HG03135 (cell line): ENCODE results near the gene FBXO46.
A peak's percentile ranks its signal among the peaks of the same experiment; 100 is the strongest.

Experiments used
- ATAC-seq: cut with Tn5 transposase; IDR thresholded peaks from one replicate; pipeline ENCODE4 v1.9.1; 2021; ENCODE audit warnings: mild to moderate bottlenecking, moderate library complexity; ENCODE audit not compliant: unreplicated experiment

FBXO46 gene, protein sequence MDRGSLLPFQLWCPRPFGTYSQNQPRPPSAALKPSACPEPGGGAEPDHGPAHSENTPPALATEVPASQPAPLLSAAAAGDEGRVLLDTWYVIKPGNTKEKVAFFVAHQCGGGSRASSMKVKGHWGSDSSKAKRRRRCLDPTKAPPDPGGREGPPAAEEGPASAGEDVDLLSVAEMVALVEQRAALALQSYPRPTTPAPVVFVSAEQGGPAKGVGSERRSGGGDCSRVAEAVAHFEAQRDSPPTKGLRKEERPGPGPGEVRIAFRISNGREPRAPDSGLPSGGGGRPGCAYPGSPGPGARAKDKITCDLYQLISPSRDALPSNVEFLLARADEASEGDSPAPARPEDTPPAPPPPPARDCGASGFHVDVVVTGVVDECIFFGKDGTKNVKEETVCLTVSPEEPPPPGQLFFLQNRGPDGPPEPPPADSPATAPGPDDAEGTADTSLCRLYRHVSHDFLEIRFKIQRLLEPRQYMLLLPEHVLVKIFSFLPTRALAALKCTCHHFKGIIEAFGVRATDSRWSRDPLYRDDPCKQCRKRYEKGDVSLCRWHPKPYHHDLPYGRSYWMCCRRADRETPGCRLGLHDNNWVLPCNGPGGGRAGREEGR

DNA sequence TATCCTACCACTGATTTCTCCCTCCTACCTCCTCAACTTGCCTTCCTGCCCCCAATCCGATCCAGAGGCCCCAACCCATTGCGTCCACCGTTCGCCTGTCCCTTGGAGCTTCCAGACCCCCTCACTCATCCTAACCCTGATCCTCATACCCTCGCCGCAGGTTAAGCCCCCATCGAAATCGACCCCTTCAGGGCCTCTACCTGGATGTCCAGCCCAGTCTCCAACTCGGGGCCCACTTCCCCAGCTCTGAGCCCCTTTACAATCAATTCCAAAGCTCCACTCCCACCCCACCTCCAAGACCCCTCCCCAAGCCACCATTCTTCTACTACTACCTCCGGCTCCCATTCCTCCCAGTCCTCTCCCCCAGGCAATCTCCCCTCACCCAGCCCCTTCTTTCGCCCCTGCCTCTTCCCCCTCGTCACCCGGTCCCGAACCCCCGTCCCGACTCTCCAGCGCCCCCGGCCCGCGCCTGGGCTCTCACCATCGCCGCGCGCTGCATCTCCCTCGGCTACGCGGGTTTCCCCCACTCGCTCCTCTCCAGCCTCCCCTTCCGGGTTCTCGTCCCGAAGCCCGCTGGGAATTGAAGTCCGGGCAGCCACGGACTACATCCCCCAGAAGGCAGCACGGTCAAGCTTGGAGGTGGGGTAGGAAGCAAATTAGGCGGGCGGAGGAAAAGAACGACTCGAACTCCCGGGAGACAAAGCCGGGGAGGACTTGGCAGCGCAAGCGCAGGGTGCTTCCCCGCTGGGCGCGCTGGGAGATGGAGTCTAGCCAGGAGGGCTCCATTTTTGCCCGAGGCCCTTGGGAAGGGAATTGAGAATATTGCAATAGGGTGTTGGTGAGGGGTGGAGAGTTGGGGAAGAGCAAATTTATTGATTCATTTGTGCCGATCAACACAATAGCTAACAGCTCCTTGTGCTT, at the start of gene FBXO46:
TSS of gene FBXO46 (minus strand) at position 529 of the 921 bp plus-strand sequence. CDS start 17,401 bp downstream, outside the sequence.
- ATAC-seq = peak; percentile 93

DNA sequence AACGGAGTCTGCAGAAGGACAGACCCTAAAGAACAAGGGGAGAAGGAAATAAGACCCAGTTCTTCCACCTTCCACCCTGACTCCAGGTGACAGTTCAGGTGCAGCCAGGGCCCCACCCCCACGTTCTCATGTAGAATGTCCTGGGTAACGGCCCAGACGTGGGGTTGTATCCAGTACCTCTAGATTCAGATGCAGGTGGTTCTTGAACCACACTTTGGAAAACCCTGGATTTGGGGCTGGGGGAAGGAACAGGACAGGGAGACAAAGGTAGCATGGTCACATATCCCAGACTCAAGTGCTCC, 49.4 kb upstream of the FBXO46 start:
- no peak for ATAC-seq

DNA sequence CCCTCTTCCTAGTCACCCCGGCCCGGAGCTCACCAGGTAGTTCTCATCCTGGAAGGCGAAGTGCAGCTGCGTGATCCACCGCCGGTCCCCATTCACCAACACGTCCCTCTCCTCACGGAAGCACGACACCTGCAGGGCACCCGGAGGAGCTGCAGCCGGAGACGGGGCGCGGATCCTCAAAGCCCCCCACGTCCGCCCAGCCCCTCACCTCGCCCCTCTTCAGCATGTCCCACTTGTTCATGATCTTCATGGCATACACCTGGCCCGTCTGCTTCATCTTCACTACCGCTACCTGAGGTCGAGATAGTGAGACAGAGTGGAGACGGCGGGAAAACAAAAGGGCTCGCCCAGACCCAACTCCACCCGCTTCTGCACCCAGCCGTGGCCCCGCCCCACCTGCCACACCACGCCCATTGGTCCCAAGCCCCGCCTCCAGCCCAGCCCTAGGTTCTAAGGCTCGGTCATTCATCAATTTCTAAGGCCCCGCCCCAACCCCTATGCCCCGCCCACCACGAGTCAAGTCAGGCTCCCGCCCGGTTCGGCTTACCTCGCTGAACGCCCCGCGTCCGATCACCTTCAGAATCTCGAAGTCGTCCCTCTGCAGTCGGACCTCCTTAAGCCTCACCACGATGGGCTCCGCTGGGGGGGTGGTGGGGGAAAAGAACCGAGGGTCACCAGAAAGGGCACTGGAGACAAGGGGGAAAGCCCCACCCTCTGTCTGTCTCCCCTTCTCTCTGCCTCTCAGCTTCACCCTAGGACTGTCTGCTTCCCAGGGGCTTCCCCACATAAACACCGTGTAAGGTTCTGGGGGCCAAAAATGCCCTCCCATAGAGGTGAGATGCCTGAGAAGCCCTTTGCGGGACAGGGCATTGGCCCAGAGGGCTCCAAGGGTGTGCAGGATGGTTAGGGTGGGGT, 48.8 kb upstream of the FBXO46 start:
- peak; percentile 81 for ATAC-seq

DNA sequence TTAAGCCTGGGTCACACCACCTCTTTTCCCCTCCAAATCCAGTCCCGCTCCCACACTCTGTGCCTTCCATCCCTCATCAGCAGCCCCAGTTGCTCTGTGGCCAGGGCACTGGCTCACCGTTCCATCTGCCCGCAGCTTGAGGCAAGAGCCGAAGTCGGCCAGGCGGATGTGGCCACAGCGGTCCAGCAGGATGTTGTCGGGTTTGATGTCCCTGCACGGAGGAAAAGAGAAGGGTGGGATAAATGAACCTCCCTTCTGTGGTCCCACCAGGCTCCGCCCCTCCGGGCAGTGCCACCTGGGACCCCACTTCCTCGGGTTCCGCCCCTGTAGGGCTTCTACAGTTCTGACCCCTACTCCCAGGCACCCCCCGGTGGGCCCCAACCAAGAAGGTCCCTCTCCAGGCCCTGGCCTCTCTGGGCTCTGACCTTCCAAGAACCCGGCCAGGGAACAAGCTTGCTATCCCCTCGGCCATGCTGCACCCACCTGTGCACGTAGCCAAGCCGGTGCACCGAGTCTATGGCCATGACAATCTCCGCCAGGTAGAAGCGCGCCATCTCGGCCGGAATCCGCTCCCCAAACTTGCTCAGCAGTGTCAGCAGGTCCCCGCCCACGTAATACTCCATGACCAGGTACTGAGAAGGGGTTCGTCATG, 47.4 kb upstream of the FBXO46 start:
- no peak for ATAC-seq

DNA sequence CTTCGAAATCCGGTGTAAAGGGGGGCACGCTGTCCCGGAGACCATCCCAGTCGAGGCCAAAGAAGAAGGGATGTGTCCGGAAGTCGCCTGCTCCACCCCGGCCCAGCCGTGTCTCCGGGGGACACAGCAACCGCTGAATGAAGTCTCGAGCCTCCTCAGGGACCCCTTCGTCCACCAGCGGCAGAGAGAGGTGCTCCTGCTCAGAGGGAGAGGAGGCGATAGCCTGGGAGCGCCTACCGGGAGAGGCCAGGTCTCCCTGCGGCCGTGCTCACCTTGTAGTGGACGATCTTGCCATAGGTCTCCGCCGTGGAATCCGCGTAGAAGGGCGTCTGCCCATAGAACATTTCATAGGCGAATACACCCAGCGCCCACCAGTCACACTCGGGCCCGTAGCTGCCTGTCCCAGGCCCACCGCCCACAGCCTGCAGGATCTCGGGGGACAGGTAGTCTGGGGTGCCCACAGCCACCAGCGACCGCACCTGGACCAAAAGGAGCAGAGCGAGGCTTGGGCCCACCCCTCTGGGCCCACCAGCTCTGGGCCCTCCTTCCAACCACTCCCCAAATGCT, 46.8 kb upstream of the FBXO46 start:
- no peak for ATAC-seq

DNA sequence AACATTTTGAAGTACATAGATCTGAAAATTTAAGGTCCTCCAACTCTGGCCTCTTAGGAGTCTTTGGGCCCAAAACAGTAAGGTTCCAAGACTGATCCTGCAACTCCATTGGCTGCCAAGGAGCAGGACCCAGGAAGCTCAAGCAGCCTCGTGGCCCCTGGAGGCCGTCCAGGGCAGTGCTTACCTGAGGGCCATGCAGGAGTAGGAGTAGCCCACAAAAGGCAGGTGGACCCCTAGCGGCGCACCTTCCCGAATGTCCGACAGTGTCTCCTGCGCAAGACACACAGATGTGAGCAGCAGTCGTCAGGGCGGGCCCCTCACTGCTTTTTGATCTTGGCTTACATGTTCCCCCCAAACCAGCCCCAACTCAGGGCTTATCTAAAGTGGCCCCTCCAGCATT, 44.1 kb upstream of the FBXO46 start:
- no peak for ATAC-seq

DNA sequence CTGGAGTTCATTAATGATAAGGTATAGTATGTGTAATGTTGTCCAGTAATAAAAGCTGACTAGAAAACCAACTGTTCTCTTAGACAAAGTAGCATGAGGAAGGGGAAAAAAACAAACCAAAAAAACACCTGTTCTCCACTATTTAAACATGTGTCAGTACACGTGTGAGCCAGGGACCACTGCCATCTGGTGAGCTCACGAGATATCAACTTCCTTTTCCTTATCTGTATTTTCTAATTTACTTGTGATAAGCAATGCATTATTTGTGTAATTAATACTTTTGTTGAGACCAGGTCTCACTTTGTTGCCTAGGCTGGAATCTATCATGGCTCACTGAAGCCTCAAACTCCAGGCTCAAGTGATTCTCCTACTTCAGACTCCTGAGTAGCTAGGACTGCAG, 42.7 kb upstream of the FBXO46 start:
- ATAC-seq = no peak

DNA sequence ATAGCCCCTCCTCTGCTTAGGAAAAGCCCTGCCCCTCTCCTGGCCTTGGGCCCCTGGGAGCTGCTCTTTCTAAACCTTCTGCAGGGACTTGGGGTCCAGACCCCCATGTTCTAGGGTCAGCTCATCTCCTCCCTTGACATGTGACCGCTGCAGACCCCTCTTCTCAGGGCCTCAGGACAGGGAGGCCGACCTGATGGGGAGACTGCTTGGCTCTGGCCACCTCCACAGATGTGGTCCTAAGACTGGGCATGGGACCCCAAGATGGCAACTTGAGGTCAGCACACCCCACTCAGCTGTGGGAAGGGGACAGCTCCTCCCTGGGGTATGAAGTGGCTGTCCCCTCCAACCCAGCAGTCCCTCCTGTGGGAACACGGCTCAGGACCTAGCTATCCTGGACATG, 42.2 kb upstream of the FBXO46 start:
- no peak for ATAC-seq

DNA sequence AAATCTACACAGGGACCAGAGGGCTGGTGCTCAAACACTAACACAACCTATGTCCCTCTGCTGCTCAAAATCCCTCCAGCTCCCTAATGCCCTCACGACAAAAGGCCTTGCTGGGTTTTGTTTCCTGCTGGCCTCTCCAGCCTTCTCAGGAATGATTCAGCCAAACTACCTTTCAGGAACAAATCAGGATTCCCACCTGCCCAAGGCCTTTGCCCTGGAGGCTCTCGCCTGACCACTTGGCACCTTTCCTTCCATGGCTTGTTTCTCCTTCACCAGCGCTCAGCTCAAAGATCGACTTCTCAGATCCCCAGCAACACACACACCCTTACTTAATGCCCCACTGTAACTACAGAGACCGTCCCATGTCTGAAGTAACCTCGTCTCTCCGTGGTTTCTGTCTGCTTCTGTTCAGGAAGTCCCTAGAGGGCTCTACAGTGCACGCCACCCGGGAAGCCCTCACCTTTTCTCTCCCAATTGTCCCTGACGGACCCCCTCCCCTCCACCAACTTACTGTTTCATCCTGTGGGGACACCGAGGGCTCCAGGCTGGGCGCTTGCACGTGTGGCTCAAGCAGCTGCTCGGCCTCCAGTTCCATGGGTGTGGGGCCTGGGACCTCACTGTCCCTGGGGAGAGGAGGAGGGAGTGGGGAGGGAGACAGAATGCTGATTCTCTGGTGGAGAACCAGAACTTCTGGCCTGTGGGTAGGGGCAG, 41.6 kb upstream of the FBXO46 start:
- no peak for ATAC-seq

DNA sequence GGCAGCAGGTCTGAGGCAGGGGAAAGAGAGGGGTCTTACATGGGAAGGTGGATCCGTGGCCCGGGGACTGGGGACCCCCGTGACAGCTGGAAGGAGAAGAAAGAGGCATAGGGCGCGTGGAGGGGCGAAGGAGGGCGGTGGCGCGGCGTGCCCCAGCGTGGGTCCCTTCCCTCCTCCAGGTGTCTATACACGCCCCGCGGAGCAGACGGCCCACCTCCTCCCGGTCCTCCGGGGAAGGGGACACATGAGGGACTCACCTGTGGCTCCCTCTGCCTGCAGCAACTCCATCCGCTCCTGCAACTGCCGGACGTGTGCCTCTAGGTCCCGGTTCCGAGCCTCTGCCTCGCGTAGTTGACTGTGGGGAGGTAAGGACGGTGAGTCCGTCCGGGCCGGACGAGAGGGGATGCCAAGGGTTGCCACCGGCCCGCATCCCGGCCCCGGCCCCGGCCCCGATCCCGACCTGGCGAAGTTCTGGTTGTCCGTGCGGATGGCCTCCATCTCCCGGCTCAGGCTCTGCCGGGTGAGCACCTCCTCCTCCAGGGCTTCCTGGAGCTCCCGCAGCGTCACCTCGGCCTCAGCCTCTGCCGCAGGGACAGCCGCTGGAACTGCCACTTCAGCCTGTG, 40.7 kb upstream of the FBXO46 start:
- ATAC-seq = no peak

DNA sequence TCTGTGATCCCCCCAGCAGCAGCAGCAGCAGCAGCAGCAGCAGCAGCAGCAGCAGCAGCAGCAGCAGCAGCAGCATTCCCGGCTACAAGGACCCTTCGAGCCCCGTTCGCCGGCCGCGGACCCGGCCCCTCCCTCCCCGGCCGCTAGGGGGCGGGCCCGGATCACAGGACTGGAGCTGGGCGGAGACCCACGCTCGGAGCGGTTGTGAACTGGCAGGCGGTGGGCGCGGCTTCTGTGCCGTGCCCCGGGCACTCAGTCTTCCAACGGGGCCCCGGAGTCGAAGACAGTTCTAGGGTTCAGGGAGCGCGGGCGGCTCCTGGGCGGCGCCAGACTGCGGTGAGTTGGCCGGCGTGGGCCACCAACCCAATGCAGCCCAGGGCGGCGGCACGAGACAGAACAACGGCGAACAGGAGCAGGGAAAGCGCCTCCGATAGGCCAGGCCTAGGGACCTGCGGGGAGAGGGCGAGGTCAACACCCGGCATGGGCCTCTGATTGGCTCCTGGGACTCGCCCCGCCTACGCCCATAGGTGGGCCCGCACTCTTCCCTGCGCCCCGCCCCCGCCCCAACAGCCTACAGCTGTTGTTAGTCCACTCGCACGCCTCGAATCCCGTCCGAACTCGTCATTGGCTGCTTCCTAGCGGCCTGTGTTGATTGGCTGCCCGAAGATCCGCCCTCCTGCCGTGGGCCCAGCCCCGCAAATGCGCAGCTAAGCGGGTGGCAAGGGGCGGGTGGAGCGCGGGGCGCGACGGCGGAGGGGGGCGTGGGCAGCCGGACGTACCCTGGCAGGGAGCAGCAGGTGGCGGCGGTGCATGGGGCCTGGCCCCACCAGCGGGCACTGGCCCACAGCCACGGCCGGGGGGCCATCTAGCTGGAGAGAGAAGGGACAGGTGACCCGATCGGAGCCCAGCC, 39.8 kb upstream of the FBXO46 start:
- peak; percentile 50 for ATAC-seq

DNA sequence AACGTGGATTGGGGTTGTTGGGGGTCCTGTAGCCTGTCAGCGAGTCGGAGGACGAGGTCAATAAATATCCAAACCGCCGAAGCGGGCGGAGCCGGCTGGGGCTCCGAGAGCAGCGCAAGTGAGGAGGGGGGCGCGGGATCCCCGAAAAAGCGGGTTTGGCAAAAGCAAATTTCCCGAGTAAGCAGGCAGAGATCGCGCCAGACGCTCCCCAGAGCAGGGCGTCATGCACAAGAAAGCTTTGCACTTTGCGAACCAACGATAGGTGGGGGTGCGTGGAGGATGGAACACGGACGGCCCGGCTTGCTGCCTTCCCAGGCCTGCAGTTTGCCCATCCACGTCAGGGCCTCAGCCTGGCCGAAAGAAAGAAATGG, 39.1 kb upstream of the FBXO46 start:
- no peak for ATAC-seq

DNA sequence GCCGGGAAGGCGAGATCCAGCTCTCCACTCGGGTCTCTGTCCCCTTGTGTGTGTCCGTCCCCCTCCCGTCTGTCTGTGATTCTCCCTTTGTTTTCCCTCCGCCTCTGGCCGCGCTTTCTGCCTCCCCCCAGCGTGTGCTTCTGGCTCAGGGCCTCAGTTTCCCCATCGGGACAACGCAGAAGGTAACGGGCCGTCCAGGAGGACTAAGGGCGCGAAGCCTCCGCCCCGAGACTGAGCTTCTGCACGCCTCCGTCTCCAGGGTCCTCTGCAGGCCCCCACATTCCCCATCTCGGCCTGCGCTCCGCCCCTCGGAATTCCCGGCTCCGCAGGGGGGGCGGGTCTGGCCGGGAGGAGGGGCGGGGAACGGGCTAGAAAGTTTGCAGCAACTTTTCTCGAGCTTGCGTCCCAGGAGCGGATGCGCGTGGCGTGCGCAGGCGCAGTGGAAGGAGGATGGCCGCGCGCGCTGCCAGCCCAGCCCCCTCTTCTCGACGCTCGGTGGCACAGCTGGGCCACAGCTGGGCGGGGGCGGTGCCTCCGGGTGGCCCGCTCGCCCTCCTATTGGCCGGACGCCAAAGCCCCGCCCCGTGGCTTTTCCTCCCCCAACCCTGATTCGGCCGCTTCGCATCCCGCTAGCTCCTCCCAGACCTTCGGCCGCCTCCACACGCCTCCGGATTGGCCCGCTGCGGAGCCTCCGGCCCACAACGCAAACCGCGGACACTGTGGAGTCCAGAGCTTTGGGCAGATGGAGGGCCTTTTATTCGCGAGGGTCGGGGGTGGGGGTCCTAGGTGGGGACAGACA, 38.5 kb upstream of the FBXO46 start, which contains the start of gene SIX5:
TSS of gene SIX5 (minus strand) at position 269 of the 799 bp plus-strand sequence. CDS start 408 bp downstream, outside the sequence.
- ATAC-seq = peak; percentile 50

DNA sequence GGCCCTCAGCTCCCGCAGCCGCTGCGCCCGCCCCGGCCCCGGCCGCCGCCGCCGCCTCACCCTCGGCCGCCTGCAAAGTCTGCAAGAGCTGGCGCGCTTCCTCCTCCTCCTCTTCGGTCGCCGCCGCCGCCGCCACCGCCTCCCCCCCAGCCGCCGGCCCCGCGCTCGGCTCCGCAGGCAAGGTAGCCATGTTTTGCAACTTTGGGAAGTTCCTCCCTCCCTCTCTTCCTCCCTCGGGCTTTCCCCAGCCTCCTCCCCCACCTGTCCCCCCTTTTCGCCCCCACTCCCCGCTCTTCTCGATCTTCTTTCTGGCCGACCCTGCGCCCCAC, 37.9 kb upstream of the FBXO46 start:
- no peak for ATAC-seq

DNA sequence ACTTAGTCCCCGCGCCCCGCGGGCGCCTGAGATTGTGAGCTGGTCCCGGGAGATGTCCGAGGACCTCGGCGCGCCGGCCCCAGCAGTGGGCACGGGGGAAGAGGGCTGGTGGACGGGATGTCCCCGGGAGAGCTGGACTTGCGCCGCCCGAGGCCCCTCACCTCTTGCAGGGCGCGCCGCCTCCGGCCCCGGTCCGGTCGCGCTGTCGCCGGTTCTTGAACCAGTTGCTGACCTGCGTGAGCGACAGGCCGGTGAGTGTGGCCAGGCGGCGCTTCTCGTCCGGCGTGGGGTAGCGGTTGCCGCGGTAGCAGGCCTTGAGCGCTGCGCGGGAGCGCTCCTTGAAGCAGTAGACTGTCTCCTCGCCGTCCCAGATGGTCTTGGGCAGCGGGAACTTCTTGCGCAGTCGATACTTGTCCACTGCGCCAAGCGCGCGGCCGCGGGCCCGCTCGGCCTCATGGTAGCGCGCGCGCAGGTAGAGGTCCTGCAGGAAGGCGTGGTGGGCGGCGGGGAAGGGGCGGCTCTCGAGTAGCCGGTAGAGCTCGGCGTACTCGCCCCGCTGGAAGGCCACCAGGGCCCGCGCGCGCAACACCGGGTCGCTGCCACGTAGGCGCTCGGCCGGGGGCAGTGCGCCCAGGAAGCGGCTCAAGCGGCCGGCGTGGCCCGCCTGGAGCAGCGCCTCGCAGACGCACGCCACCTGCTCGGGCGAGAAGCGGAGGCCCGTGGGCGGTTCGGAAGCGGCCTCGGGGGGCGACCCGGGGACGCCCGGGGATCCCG, 37.4 kb upstream of the FBXO46 start:
- ATAC-seq = no peak

DNA sequence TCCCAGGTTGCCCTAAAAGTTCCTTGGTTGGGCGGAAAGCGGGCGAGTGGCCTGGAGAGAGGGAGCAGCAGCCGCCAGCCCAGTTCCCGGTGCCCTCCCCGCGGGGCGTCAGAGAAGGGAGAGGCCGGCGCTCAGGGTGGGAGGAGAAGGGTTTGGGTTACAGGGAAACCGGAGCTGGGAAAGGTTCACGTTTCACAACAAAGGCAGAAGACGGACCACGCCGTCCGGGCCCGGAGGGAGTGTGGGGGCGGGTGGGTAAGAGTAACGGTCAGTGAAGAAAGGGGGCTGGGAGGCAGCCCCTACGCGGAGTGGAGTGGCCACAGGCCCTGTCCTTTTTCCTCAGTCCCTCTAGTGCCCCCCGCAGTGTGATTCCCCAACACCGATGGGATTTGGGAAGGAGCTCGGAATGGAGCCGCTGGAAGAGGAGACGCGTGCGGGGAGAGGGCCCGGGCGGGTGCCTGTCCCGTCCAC, 36.7 kb upstream of the FBXO46 start:
- ATAC-seq = no peak
